HG03097 (cell line): ENCODE measurements around the gene KIR3DL1.
"Not testable (repeated sequence)": the region's sequence is repeated elsewhere in the genome, so short reads cannot be mapped to it uniquely, and the experiment has no call there.

ENCODE experiments used
- ATAC-seq: cut with Tn5 transposase; IDR thresholded peaks from one replicate; pipeline ENCODE4 v1.9.1; 2021; ENCODE audit not compliant: unreplicated experiment, low FRiP score

KIR3DL1 gene

GRCh38 chr19:54806516-54806838 lies 9.8 kb upstream of the KIR3DL1 start:
- ATAC-seq: no peak

GRCh38 chr19:54814571-54814970 lies 1.7 kb upstream of the KIR3DL1 start:
- ATAC-seq: not testable (repeated sequence)

GRCh38 chr19:54817670-54818536 lies 1.6 kb downstream of the KIR3DL1 start:
- ATAC-seq: no peak

- ATAC-seq: not testable (repeated sequence)
These were observed 8.1 kb downstream of the KIR3DL1 start for GRCh38 chr19:54824416-54824815.

GRCh38 chr19:54825326-54825725 lies 9.1 kb downstream of the KIR3DL1 start:
- not testable (repeated sequence) for ATAC-seq

- ATAC-seq: not testable (repeated sequence)
These were observed 11.8 kb downstream of the KIR3DL1 start for GRCh38 chr19:54828064-54828463.

GRCh38 chr19:54832496-54832895 lies 16.2 kb downstream of the KIR3DL1 start, which contains the start of gene KIR2DS4:
KIR2DS4 (plus strand) TSS chr19:54832676.
- not testable (repeated sequence) for ATAC-seq

- not testable (repeated sequence) for ATAC-seq
These were observed 18.9 kb downstream of the KIR3DL1 start for GRCh38 chr19:54835126-54835525.

- ATAC-seq: not testable (repeated sequence)
These were observed 21.3 kb downstream of the KIR3DL1 start for GRCh38 chr19:54837522-54837921.

- not testable (repeated sequence) for ATAC-seq
These were observed 26.9 kb downstream of the KIR3DL1 start for GRCh38 chr19:54843171-54843570.

- ATAC-seq: not testable (repeated sequence)
These were observed 33.9 kb downstream of the KIR3DL1 start, which contains the start of gene KIR3DL2 for GRCh38 chr19:54850061-54850640. KIR3DL2 (plus strand) TSS chr19:54850443; CDS start chr19:54850476, 33 bp downstream.

- ATAC-seq: no peak
These were observed 34.7 kb downstream of the KIR3DL1 start for GRCh38 chr19:54850930-54851329.

GRCh38 chr19:54851353-54851752 lies 35.1 kb downstream of the KIR3DL1 start:
- ATAC-seq: no peak

GRCh38 chr19:54855241-54855640 lies 39.0 kb downstream of the KIR3DL1 start:
- not testable (repeated sequence) for ATAC-seq

GRCh38 chr19:54858476-54858875 lies 42.2 kb downstream of the KIR3DL1 start:
- ATAC-seq: not testable (repeated sequence)

- ATAC-seq: not testable (repeated sequence)
These were observed 43.2 kb downstream of the KIR3DL1 start for GRCh38 chr19:54859421-54859820.

GRCh38 chr19:54863459-54863858 lies 47.2 kb downstream of the KIR3DL1 start:
- not testable (repeated sequence) for ATAC-seq

GRCh38 chr19:54871696-54872095 lies 55.4 kb downstream of the KIR3DL1 start:
- no peak for ATAC-seq

- ATAC-seq: no peak
These were observed 57.7 kb downstream of the KIR3DL1 start, which contains the start of gene FCAR for GRCh38 chr19:54873990-54874389. FCAR (plus strand) TSS chr19:54874235; CDS start chr19:54874290, 55 bp downstream.

GRCh38 chr19:54875506-54875905 lies 59.2 kb downstream of the KIR3DL1 start:
- no peak for ATAC-seq

- ATAC-seq: no peak
These were observed 61.2 kb downstream of the KIR3DL1 start for GRCh38 chr19:54877471-54877870.
